Fibroblast of lung (primary cell): ENCODE measurements around the gene EML1.

ENCODE experiments used
- CTCF ChIP-seq, 2 donors: IDR thresholded peaks in 1 of 2; conservative IDR thresholded peaks in 1 of 2; 1 replicate in 1 of 2; 2 replicates in 1 of 2; pipeline ENCODE4 v1.5.1; 2011 to 2012; ENCODE audit warnings: low read length in 2 of 2, control low read depth in 1 of 2, inconsistent platforms in 1 of 2, low read depth in 1 of 2, mild to moderate bottlenecking in 1 of 2
- EZH2 ChIP-seq: IDR thresholded peaks from 2 replicates; pipeline ENCODE4 v1.5.1; 2012; ENCODE audit warnings: low read length, control low read depth, mild to moderate bottlenecking; ENCODE audit errors: missing control alignments

- TF ChIP-seq CTCF (conservative IDR thresholded peaks at IDR 0.05 in 1 of 2, IDR thresholded peaks at IDR 0.05 in 1 of 2; ENCODE audit: low read depth in 1 of 2, low read length in 2 of 2) (no peak), EZH2 (no peak)
Measured at GRCh38 chr14:99805757-99806439, 12.7 kb downstream of the EML1 start.
